ENCODE measurements around the gene SNX14. TPM values are rescaled to one million over a fixed set of nuclear protein-coding genes. Genes with fewer than 3 reads are reported as not detected.

SNX14 gene
- total and polyA plus RNA-seq, 10 of the 15 experiments (the other 5 are each of a cell fraction or from before 2014, with no cell fraction given) = 34.2 to 122 (median 51.0) TPM

- no peak for TF ChIP-seq REST (IDR thresholded peaks at IDR 0.05; ENCODE audit: low read depth, low read length)
- peak; percentile 49 for TF ChIP-seq RAD51 (IDR thresholded peaks at IDR 0.05)
- TF ChIP-seq PRDM15 (CRISPR knock-in tag; IDR thresholded peaks at IDR 0.05) = no peak
- TF ChIP-seq ZNF207 (IDR thresholded peaks at IDR 0.05; ENCODE audit: borderline replicate concordance) = no peak
- no peak for TF ChIP-seq USF2 (IDR thresholded peaks at IDR 0.05; ENCODE audit: borderline replicate concordance, low read depth, low read length)
- TF ChIP-seq ZBED1 (IDR thresholded peaks at IDR 0.05; ENCODE audit: borderline replicate concordance) = peak; percentile 48; the same call in 1 of the 2 replicates
- peak; percentile 97 for TF ChIP-seq MEF2A (IDR thresholded peaks at IDR 0.05; ENCODE audit: insufficient read depth, low read depth, low read length)
- peak; percentile 49; the same call in 1 of the 2 replicates for TF ChIP-seq GATAD2B (conservative IDR thresholded peaks at IDR 0.05; ENCODE audit: low read depth)
- no peak for TF ChIP-seq CTCF (IDR thresholded peaks at IDR 0.05 in 2 of 3, conservative IDR thresholded peaks at IDR 0.05 in 1 of 3; ENCODE audit: control insufficient read depth in 2 of 3, extremely low read depth in 1 of 3, insufficient read depth in 1 of 3, low read depth in 3 of 3, low read length in 3 of 3)
- no peak for TF ChIP-seq PBX3 (IDR thresholded peaks at IDR 0.05; ENCODE audit: insufficient replicate concordance, low read depth, low read length)
- no peak for TF ChIP-seq KAT2A (conservative IDR thresholded peaks at IDR 0.05; ENCODE audit: control insufficient read depth, low read depth, low read length)
- no peak for TF ChIP-seq EZH2 (IDR thresholded peaks at IDR 0.05; ENCODE audit: borderline replicate concordance, control insufficient read depth, low read depth, low read length)
- no peak for TF ChIP-seq TAF1 (IDR thresholded peaks at IDR 0.05; ENCODE audit: borderline replicate concordance, low read depth, low read length)
- TF ChIP-seq MYB (IDR thresholded peaks at IDR 0.05; ENCODE audit: borderline replicate concordance, low read depth, low read length) = no peak
- TF ChIP-seq EED (IDR thresholded peaks at IDR 0.05; ENCODE audit: low read depth) = 0 out of 2 replicates have a peak, but pooled peaks have one; percentile 53
- TF ChIP-seq MXI1 (IDR thresholded peaks at IDR 0.05; ENCODE audit: low read depth, low read length) = no peak
These were observed 132.5 kb downstream of the SNX14 start (continued) for GRCh38 chr6:85460921-85461797.
